Mammary epithelial cell (primary cell): Measurements from ENCODE around the gene ECE2.

Experiments
- CTCF ChIP-seq, 2 donors: IDR thresholded peaks in 1 of 2; conservative IDR thresholded peaks in 1 of 2; 2 replicates each; pipeline ENCODE4 v1.5.1; 2011 to 2012; ENCODE audit warnings: inconsistent platforms in 2 of 2, low read length in 2 of 2, mild to moderate bottlenecking in 2 of 2, control low read depth in 1 of 2, low read depth in 1 of 2; ENCODE audit not compliant: insufficient read depth in 1 of 2; ENCODE audit errors: extremely low read depth in 1 of 2
- EZH2 ChIP-seq: IDR thresholded peaks from 2 replicates; pipeline ENCODE4 v1.6.1; 2012; ENCODE audit warnings: low read length, inconsistent platforms, borderline replicate concordance

GRCh38 chr3:184241447-184242296 is 34.1 kb upstream of the ECE2 start:
- TF ChIP-seq CTCF (conservative IDR thresholded peaks at IDR 0.05 in 1 of 2, IDR thresholded peaks at IDR 0.05 in 1 of 2; ENCODE audit: extremely low read depth in 1 of 2, insufficient read depth in 1 of 2, low read depth in 1 of 2, low read length in 2 of 2), result peak in 1 of 2 donors; percentile 48
- TF ChIP-seq EZH2, result no peak
